Tibial nerve (tissue), 4 donors: Measurements from ENCODE around the gene ATP5IF1. TPM values are rescaled to one million over a fixed set of nuclear protein-coding genes. Genes with fewer than 3 reads are reported as not detected.

Source experiments
- DNase-seq, 2 donors: peaks; one replicate each; pipeline ENCODE4 v3.0.0-alpha.2; 2019; ENCODE audit warnings: low spot score in 2 of 2
- H3K27ac ChIP-seq, 4 donors: fragments of 200-600 bp; sonication (generic) in 3 of 4; one replicate each; pipeline ENCODE4 v1.5.1; 2017 to 2019; ENCODE audit warnings: mild to moderate bottlenecking in 1 of 4
- H3K27me3 ChIP-seq, 2 donors: fragments of 200-600 bp; sonication (generic) in 1 of 2; one replicate each; pipeline versions ENCODE4 v1.5.1 to v1.6.0; 2017 to 2019
- H3K36me3 ChIP-seq, 3 donors: fragments of 200-600 bp; sonication (generic); one replicate each; pipeline ENCODE4 v1.5.1; 2018 to 2019
- H3K4me1 ChIP-seq, 4 donors: fragments of 200-600 bp; sonication (generic) in 3 of 4; one replicate each; pipeline ENCODE4 v1.5.1; 2017 to 2019
- H3K4me3 ChIP-seq, 4 donors: fragments of 200-600 bp; sonication (generic) in 3 of 4; one replicate each; pipeline ENCODE4 v1.5.1; 2017 to 2019; ENCODE audit warnings: mild to moderate bottlenecking in 1 of 4, moderate library complexity in 1 of 4
- H3K9me3 ChIP-seq, 4 donors: fragments of 200-600 bp; sonication (generic) in 3 of 4; one replicate each; pipeline ENCODE4 v1.5.1; 2017 to 2019
- CTCF ChIP-seq, 5 experiments: fragments of 200-600 bp in 3 of 5; fragments of 450-650 bp in 2 of 5; sonication (generic) in 3 of 5; IDR thresholded peaks; one replicate each; pipeline ENCODE4 v1.5.1; 2016 to 2019; ENCODE audit warnings: antibody characterized with exemption in 5 of 5, mild to moderate bottlenecking in 3 of 5, moderate library complexity in 2 of 5
- EP300 ChIP-seq, 2 donors: sonication (generic); formaldehyde crosslinking; IDR thresholded peaks; one replicate each; pipeline ENCODE4 v1.6.1; 2017; ENCODE audit warnings: antibody characterized with exemption in 2 of 2, mild to moderate bottlenecking in 1 of 2
- POLR2A ChIP-seq, 2 donors: fragments of 450-650 bp; IDR thresholded peaks; one replicate each; pipeline ENCODE4 v1.6.1; 2017; ENCODE audit warnings: antibody characterized with exemption in 2 of 2, mild to moderate bottlenecking in 2 of 2, moderate library complexity in 2 of 2
- WGBS, 2 donors: methylation state at CpG; one replicate each; pipeline ENCODE4 v1.1.5; 2018; 5-methylcytosine and 5-hydroxymethylcytosine counted together
- total RNA-seq, 4 donors: library from RNA; depleted of rRNA; stranded (reverse); fragments of >200 nt; gene quantifications; one replicate each; pipeline ENCODE4 v1.1.0, GENCODE V29; 2016

Gene ATP5IF1
- total RNA-seq, 4 donors from 2014 or later: 96.3 to 207 (median 148) TPM

- no peak for DNase-seq
- 89 to 90% methylated on average over 8 of the region's 8 CpGs for WGBS, 2 donors
- TF ChIP-seq EP300 (IDR thresholded peaks at IDR 0.05): no peak
- Histone ChIP-seq H3K27ac (no peak overlapping the region), H3K9me3 (no peaks in the 10 kb centered on the region), H3K4me1 (no peaks in the 10 kb centered on the region), H3K36me3 (peaks cover 0 to 77% (median 38%) of the 10 kb centered on the region in 3 donors), H3K27me3 (no peaks in the 10 kb centered on the region), H3K4me3 (no peak overlapping the region)
Observed at GRCh38 chr1:28199328-28200233, 36.3 kb upstream of the ATP5IF1 start.

GRCh38 chr1:28200234-28200873 lies 35.6 kb upstream of the ATP5IF1 start:
- Histone ChIP-seq H3K4me3 (no peak overlapping the region), H3K36me3 (peaks cover 0 to 85% (median 38%) of the 10 kb centered on the region in 3 donors), H3K27me3 (no peaks in the 10 kb centered on the region), H3K4me1 (no peaks in the 10 kb centered on the region), H3K27ac (no peak overlapping the region), H3K9me3 (no peaks in the 10 kb centered on the region)
- DNase-seq: no peak
- WGBS, 2 donors: 94 to 96% methylated on average over 6 of the region's 6 CpGs
- no peak for TF ChIP-seq EP300 (IDR thresholded peaks at IDR 0.05)
- no peak for TF ChIP-seq POLR2A (IDR thresholded peaks at IDR 0.05)
- no peak for TF ChIP-seq CTCF (IDR thresholded peaks at IDR 0.05)

- no peak overlapping the region for H3K4me3 ChIP-seq
- no peak for TF ChIP-seq EP300 (IDR thresholded peaks at IDR 0.05)
- no peak for TF ChIP-seq CTCF (IDR thresholded peaks at IDR 0.05)
- TF ChIP-seq POLR2A (IDR thresholded peaks at IDR 0.05): no peak
- 90 to 94% methylated on average over 4 of the region's 4 CpGs for WGBS, 2 donors
- no peaks in the 10 kb centered on the region for H3K9me3 ChIP-seq
- no peak overlapping the region for H3K27ac ChIP-seq
- H3K4me1 ChIP-seq: no peaks in the 10 kb centered on the region
- peaks cover 0 to 97% (median 25%) of the 10 kb centered on the region in 3 donors for H3K36me3 ChIP-seq
- no peaks in the 10 kb centered on the region for H3K27me3 ChIP-seq
- no peak for DNase-seq
Observed at GRCh38 chr1:28205243-28205642, 30.7 kb upstream of the ATP5IF1 start.

GRCh38 chr1:28208818-28209441 lies 27.0 kb upstream of the ATP5IF1 start:
- WGBS, 2 donors: 41 to 49% methylated on average over 4 of the region's 4 CpGs
- H3K36me3 ChIP-seq: peaks cover 0 to 80% (median under 1%) of the 10 kb centered on the region in 3 donors
- no peaks in the 10 kb centered on the region for H3K4me1 ChIP-seq
- H3K27ac ChIP-seq: no peak overlapping the region
- TF ChIP-seq EP300 (IDR thresholded peaks at IDR 0.05) (no peak), POLR2A (IDR thresholded peaks at IDR 0.05) (no peak), CTCF (IDR thresholded peaks at IDR 0.05) (peak; percentile 27 to 53 (median 31))
- H3K27me3 ChIP-seq: no peaks in the 10 kb centered on the region
- H3K9me3 ChIP-seq: no peaks in the 10 kb centered on the region
- H3K4me3 ChIP-seq: no peak overlapping the region
- peak in 1 of 2 donors; percentile 48 for DNase-seq

- DNase-seq: no peak
- Histone ChIP-seq H3K27ac (no peak overlapping the region), H3K36me3 (peaks cover 0 to 80% (median 0%) of the 10 kb centered on the region in 3 donors), H3K4me3 (no peak overlapping the region), H3K4me1 (no peaks in the 10 kb centered on the region), H3K9me3 (no peaks in the 10 kb centered on the region), H3K27me3 (no peaks in the 10 kb centered on the region)
- WGBS, 2 donors: 62 to 87% methylated on average over 1 of the region's 1 CpG
- no peak for TF ChIP-seq EP300 (IDR thresholded peaks at IDR 0.05)
- no peak for TF ChIP-seq POLR2A (IDR thresholded peaks at IDR 0.05)
- TF ChIP-seq CTCF (IDR thresholded peaks at IDR 0.05): no peak
Observed at GRCh38 chr1:28209700-28210099, 26.2 kb upstream of the ATP5IF1 start.
